GM23338 (cell line): ENCODE results near the gene BCAS3. TPM values are rescaled to one million over a fixed set of nuclear protein-coding genes. Genes with fewer than 3 reads are reported as not detected.

Experiments
- CREB1 ChIP-seq: fragments of 250-450 bp; sonication (Bioruptor Pico); IDR thresholded peaks from 2 replicates; pipeline ENCODE4 v1.5.0; 2020; ENCODE audit warnings: low read depth, mild to moderate bottlenecking, moderate library complexity
- ETS1 ChIP-seq: IDR thresholded peaks from 2 replicates; pipeline ENCODE4 v1.6.1; 2016; ENCODE audit warnings: antibody characterized with exemption
- EZH2phosphoT487 ChIP-seq: fragments of 200-600 bp; sonication (generic); IDR thresholded peaks from one replicate; pipeline ENCODE4 v1.8.1; 2018; ENCODE audit warnings: antibody characterized with exemption; ENCODE audit not compliant: unreplicated experiment
- POLR2AphosphoS5 ChIP-seq: IDR thresholded peaks from 2 replicates; pipeline ENCODE4 v1.6.1; 2016; ENCODE audit warnings: antibody characterized with exemption, low read depth
- polyA plus RNA-seq: library from polyadenylated mRNA; unstranded; fragments of >200 nt; fragmentation: Nextera tagmentation; extraction: Ambion mirVana; gene quantifications from 2 replicates; pipeline ENCODE4 v1.2.1, GENCODE V29; 2016
- total RNA-seq: library from RNA; depleted of rRNA; stranded (reverse); fragments of >200 nt; shearing (Covaris generic); gene quantifications from 2 replicates; pipeline ENCODE4 v1.2.3, GENCODE V29; 2014
- TF ChIP-seq, protein P1 (sequence below): fragments of 250-450 bp; sonication (Bioruptor Pico); IDR thresholded peaks from 2 replicates; pipeline ENCODE4 v1.5.0; 2020; ENCODE audit warnings: mild to moderate bottlenecking, moderate library complexity
- TF ChIP-seq, protein P2 (sequence below): IDR thresholded peaks from one replicate; pipeline ENCODE4 v1.6.1; 2018; ENCODE audit warnings: antibody characterized with exemption; ENCODE audit not compliant: unreplicated experiment

BCAS3 gene
- total and polyA plus RNA-seq, 2 experiments from 2014 or later: 8.2 to 28.0 TPM

- TF ChIP-seq, protein P1, sequence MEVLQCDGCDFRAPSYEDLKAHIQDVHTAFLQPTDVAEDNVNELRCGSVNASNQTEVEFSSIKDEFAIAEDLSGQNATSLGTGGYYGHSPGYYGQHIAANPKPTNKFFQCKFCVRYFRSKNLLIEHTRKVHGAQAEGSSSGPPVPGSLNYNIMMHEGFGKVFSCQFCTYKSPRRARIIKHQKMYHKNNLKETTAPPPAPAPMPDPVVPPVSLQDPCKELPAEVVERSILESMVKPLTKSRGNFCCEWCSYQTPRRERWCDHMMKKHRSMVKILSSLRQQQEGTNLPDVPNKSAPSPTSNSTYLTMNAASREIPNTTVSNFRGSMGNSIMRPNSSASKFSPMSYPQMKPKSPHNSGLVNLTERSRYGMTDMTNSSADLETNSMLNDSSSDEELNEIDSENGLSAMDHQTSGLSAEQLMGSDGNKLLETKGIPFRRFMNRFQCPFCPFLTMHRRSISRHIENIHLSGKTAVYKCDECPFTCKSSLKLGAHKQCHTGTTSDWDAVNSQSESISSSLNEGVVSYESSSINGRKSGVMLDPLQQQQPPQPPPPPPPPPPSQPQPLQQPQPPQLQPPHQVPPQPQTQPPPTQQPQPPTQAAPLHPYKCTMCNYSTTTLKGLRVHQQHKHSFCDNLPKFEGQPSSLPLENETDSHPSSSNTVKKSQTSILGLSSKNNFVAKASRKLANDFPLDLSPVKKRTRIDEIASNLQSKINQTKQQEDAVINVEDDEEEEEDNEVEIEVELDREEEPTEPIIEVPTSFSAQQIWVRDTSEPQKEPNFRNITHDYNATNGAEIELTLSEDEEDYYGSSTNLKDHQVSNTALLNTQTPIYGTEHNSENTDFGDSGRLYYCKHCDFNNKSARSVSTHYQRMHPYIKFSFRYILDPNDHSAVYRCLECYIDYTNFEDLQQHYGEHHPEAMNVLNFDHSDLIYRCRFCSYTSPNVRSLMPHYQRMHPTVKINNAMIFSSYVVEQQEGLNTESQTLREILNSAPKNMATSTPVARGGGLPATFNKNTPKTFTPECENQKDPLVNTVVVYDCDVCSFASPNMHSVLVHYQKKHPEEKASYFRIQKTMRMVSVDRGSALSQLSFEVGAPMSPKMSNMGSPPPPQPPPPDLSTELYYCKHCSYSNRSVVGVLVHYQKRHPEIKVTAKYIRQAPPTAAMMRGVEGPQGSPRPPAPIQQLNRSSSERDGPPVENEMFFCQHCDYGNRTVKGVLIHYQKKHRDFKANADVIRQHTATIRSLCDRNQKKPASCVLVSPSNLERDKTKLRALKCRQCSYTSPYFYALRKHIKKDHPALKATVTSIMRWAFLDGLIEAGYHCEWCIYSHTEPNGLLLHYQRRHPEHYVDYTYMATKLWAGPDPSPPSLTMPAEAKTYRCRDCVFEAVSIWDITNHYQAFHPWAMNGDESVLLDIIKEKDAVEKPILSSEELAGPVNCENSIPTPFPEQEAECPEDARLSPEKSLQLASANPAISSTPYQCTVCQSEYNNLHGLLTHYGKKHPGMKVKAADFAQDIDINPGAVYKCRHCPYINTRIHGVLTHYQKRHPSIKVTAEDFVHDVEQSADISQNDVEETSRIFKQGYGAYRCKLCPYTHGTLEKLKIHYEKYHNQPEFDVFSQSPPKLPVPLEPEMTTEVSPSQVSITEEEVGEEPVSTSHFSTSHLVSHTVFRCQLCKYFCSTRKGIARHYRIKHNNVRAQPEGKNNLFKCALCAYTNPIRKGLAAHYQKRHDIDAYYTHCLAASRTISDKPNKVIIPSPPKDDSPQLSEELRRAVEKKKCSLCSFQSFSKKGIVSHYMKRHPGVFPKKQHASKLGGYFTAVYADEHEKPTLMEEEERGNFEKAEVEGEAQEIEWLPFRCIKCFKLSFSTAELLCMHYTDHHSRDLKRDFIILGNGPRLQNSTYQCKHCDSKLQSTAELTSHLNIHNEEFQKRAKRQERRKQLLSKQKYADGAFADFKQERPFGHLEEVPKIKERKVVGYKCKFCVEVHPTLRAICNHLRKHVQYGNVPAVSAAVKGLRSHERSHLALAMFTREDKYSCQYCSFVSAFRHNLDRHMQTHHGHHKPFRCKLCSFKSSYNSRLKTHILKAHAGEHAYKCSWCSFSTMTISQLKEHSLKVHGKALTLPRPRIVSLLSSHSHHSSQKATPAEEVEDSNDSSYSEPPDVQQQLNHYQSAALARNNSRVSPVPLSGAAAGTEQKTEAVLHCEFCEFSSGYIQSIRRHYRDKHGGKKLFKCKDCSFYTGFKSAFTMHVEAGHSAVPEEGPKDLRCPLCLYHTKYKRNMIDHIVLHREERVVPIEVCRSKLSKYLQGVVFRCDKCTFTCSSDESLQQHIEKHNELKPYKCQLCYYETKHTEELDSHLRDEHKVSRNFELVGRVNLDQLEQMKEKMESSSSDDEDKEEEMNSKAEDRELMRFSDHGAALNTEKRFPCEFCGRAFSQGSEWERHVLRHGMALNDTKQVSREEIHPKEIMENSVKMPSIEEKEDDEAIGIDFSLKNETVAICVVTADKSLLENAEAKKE (CRISPR knock-in tag): no peak
- TF ChIP-seq POLR2AphosphoS5: no peak
- TF ChIP-seq CREB1: no peak
- TF ChIP-seq, protein P2, sequence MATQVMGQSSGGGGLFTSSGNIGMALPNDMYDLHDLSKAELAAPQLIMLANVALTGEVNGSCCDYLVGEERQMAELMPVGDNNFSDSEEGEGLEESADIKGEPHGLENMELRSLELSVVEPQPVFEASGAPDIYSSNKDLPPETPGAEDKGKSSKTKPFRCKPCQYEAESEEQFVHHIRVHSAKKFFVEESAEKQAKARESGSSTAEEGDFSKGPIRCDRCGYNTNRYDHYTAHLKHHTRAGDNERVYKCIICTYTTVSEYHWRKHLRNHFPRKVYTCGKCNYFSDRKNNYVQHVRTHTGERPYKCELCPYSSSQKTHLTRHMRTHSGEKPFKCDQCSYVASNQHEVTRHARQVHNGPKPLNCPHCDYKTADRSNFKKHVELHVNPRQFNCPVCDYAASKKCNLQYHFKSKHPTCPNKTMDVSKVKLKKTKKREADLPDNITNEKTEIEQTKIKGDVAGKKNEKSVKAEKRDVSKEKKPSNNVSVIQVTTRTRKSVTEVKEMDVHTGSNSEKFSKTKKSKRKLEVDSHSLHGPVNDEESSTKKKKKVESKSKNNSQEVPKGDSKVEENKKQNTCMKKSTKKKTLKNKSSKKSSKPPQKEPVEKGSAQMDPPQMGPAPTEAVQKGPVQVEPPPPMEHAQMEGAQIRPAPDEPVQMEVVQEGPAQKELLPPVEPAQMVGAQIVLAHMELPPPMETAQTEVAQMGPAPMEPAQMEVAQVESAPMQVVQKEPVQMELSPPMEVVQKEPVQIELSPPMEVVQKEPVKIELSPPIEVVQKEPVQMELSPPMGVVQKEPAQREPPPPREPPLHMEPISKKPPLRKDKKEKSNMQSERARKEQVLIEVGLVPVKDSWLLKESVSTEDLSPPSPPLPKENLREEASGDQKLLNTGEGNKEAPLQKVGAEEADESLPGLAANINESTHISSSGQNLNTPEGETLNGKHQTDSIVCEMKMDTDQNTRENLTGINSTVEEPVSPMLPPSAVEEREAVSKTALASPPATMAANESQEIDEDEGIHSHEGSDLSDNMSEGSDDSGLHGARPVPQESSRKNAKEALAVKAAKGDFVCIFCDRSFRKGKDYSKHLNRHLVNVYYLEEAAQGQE: no peak
- TF ChIP-seq EZH2phosphoT487: no peak
- TF ChIP-seq ETS1: no peak
These were observed 537.1 kb downstream of the BCAS3 start (continued) for GRCh38 chr17:61214753-61215152.
